Measurements from ENCODE around the gene PIWIL1. TPM values are rescaled to one million over a fixed set of nuclear protein-coding genes. Genes with fewer than 3 reads are reported as not detected.

Gene PIWIL1
- polyA plus RNA-seq, 4 donors, result 0.21 TPM; not detected in 3

GRCh38 chr12:130357241-130357640 lies 19.6 kb downstream of the PIWIL1 start:
- DNase-seq (no peak), FAIRE-seq (no peak)
- Histone ChIP-seq H3K27me3 (ENCODE audit: control insufficient read depth in 3 of 3, insufficient read depth in 3 of 3, low read length in 3 of 3) (peaks cover 0 to 11% (median 4%) of the 10 kb centered on the region in 3 donors), H3K9me3 (ENCODE audit: control insufficient read depth in 2 of 2, insufficient read depth in 1 of 2, low read depth in 1 of 2, low read length in 1 of 2) (no peaks in the 10 kb centered on the region), H3K4me1 (ENCODE audit: control insufficient read depth in 3 of 3, insufficient read depth in 2 of 3, low read depth in 1 of 3, low read length in 2 of 3) (no peaks in the 10 kb centered on the region), H3K36me3 (ENCODE audit: control insufficient read depth in 3 of 3, insufficient read depth in 2 of 3, low read depth in 1 of 3, low read length in 3 of 3) (no peaks in the 10 kb centered on the region), H3K27ac (ENCODE audit: low read depth in 1 of 3, low read length in 2 of 3) (no peak overlapping the region), H3K4me3 (ENCODE audit: low read depth in 1 of 3, low read length in 3 of 3) (no peak overlapping the region)
- 63 to 82% (median 81%) methylated on average over 8 of the region's 8 CpGs for WGBS, 3 donors

GRCh38 chr12:130357729-130358330 lies 20.1 kb downstream of the PIWIL1 start:
- WGBS, 3 donors, result 61 to 64% (median 62%) methylated on average over 14 of the region's 14 CpGs
- no peaks in the 10 kb centered on the region for H3K4me1 ChIP-seq (ENCODE audit: control insufficient read depth in 3 of 3, insufficient read depth in 2 of 3, low read depth in 1 of 3, low read length in 2 of 3)
- no peak overlapping the region for H3K4me3 ChIP-seq (ENCODE audit: low read depth in 1 of 3, low read length in 3 of 3)
- no peak for DNase-seq
- no peak for FAIRE-seq
- no peak overlapping the region for H3K27ac ChIP-seq (ENCODE audit: low read depth in 1 of 3, low read length in 2 of 3)
- H3K9me3 ChIP-seq (ENCODE audit: control insufficient read depth in 2 of 2, insufficient read depth in 1 of 2, low read depth in 1 of 2, low read length in 1 of 2), result no peaks in the 10 kb centered on the region
- no peaks in the 10 kb centered on the region for H3K36me3 ChIP-seq (ENCODE audit: control insufficient read depth in 3 of 3, insufficient read depth in 2 of 3, low read depth in 1 of 3, low read length in 3 of 3)
- H3K27me3 ChIP-seq (ENCODE audit: control insufficient read depth in 3 of 3, insufficient read depth in 3 of 3, low read length in 3 of 3), result peaks cover 0 to 11% (median 4%) of the 10 kb centered on the region in 3 donors

GRCh38 chr12:130362060-130362459 lies 24.4 kb downstream of the PIWIL1 start:
- Histone ChIP-seq H3K4me3 (ENCODE audit: low read depth in 1 of 3, low read length in 3 of 3) (no peak overlapping the region), H3K4me1 (ENCODE audit: control insufficient read depth in 3 of 3, insufficient read depth in 2 of 3, low read depth in 1 of 3, low read length in 2 of 3) (no peaks in the 10 kb centered on the region), H3K27me3 (ENCODE audit: control insufficient read depth in 3 of 3, insufficient read depth in 3 of 3, low read length in 3 of 3) (peaks cover 0 to 7% (median 4%) of the 10 kb centered on the region in 3 donors), H3K36me3 (ENCODE audit: control insufficient read depth in 3 of 3, insufficient read depth in 2 of 3, low read depth in 1 of 3, low read length in 3 of 3) (no peaks in the 10 kb centered on the region), H3K9me3 (ENCODE audit: control insufficient read depth in 2 of 2, insufficient read depth in 1 of 2, low read depth in 1 of 2, low read length in 1 of 2) (no peaks in the 10 kb centered on the region), H3K27ac (ENCODE audit: low read depth in 1 of 3, low read length in 2 of 3) (no peak overlapping the region)
- FAIRE-seq, result no peak
- WGBS, 3 donors, result 83 to 88% (median 87%) methylated on average over 5 of the region's 5 CpGs
- no peak for DNase-seq

- Histone ChIP-seq H3K27ac (ENCODE audit: low read depth in 1 of 3, low read length in 2 of 3) (no peak overlapping the region), H3K36me3 (ENCODE audit: control insufficient read depth in 3 of 3, insufficient read depth in 2 of 3, low read depth in 1 of 3, low read length in 3 of 3) (no peaks in the 10 kb centered on the region), H3K4me1 (ENCODE audit: control insufficient read depth in 3 of 3, insufficient read depth in 2 of 3, low read depth in 1 of 3, low read length in 2 of 3) (no peaks in the 10 kb centered on the region), H3K27me3 (ENCODE audit: control insufficient read depth in 3 of 3, insufficient read depth in 3 of 3, low read length in 3 of 3) (no peaks in the 10 kb centered on the region), H3K4me3 (ENCODE audit: low read depth in 1 of 3, low read length in 3 of 3) (no peak overlapping the region), H3K9me3 (ENCODE audit: control insufficient read depth in 2 of 2, insufficient read depth in 1 of 2, low read depth in 1 of 2, low read length in 1 of 2) (no peaks in the 10 kb centered on the region)
- DNase-seq (no peak), FAIRE-seq (no peak)
- WGBS, 3 donors, result 29 to 60% (median 57%) methylated on average over 2 of the region's 2 CpGs
These were observed 26.9 kb downstream of the PIWIL1 start for GRCh38 chr12:130364578-130364977.

GRCh38 chr12:130366159-130366558 lies 28.5 kb downstream of the PIWIL1 start:
- no peaks in the 10 kb centered on the region for H3K9me3 ChIP-seq (ENCODE audit: control insufficient read depth in 2 of 2, insufficient read depth in 1 of 2, low read depth in 1 of 2, low read length in 1 of 2)
- no peak overlapping the region for H3K4me3 ChIP-seq (ENCODE audit: low read depth in 1 of 3, low read length in 3 of 3)
- H3K27ac ChIP-seq (ENCODE audit: low read depth in 1 of 3, low read length in 2 of 3), result no peak overlapping the region
- no peak for FAIRE-seq
- 64 to 68% (median 67%) methylated on average over 7 of the region's 7 CpGs for WGBS, 3 donors
- H3K4me1 ChIP-seq (ENCODE audit: control insufficient read depth in 3 of 3, insufficient read depth in 2 of 3, low read depth in 1 of 3, low read length in 2 of 3), result no peaks in the 10 kb centered on the region
- DNase-seq, result no peak
- H3K36me3 ChIP-seq (ENCODE audit: control insufficient read depth in 3 of 3, insufficient read depth in 2 of 3, low read depth in 1 of 3, low read length in 3 of 3), result no peaks in the 10 kb centered on the region
- no peaks in the 10 kb centered on the region for H3K27me3 ChIP-seq (ENCODE audit: control insufficient read depth in 3 of 3, insufficient read depth in 3 of 3, low read length in 3 of 3)

- Histone ChIP-seq H3K9me3 (ENCODE audit: control insufficient read depth in 2 of 2, insufficient read depth in 1 of 2, low read depth in 1 of 2, low read length in 1 of 2) (no peaks in the 10 kb centered on the region), H3K27ac (ENCODE audit: low read depth in 1 of 3, low read length in 2 of 3) (no peak overlapping the region), H3K4me1 (ENCODE audit: control insufficient read depth in 3 of 3, insufficient read depth in 2 of 3, low read depth in 1 of 3, low read length in 2 of 3) (no peaks in the 10 kb centered on the region), H3K27me3 (ENCODE audit: control insufficient read depth in 3 of 3, insufficient read depth in 3 of 3, low read length in 3 of 3) (peaks cover 0 to 2% (median 0%) of the 10 kb centered on the region in 3 donors), H3K4me3 (ENCODE audit: low read depth in 1 of 3, low read length in 3 of 3) (no peak overlapping the region), H3K36me3 (ENCODE audit: control insufficient read depth in 3 of 3, insufficient read depth in 2 of 3, low read depth in 1 of 3, low read length in 3 of 3) (no peaks in the 10 kb centered on the region)
- WGBS, 3 donors, result 65 to 79% (median 76%) methylated on average over 2 of the region's 2 CpGs
- DNase-seq (no peak), FAIRE-seq (no peak)
These were observed 29.3 kb downstream of the PIWIL1 start for GRCh38 chr12:130367003-130367402.

- Histone ChIP-seq H3K9me3 (ENCODE audit: control insufficient read depth in 2 of 2, insufficient read depth in 1 of 2, low read depth in 1 of 2, low read length in 1 of 2) (no peaks in the 10 kb centered on the region), H3K4me1 (ENCODE audit: control insufficient read depth in 3 of 3, insufficient read depth in 2 of 3, low read depth in 1 of 3, low read length in 2 of 3) (no peaks in the 10 kb centered on the region), H3K27me3 (ENCODE audit: control insufficient read depth in 3 of 3, insufficient read depth in 3 of 3, low read length in 3 of 3) (peaks cover 0 to 2% (median 0%) of the 10 kb centered on the region in 3 donors), H3K36me3 (ENCODE audit: control insufficient read depth in 3 of 3, insufficient read depth in 2 of 3, low read depth in 1 of 3, low read length in 3 of 3) (no peaks in the 10 kb centered on the region), H3K4me3 (ENCODE audit: low read depth in 1 of 3, low read length in 3 of 3) (no peak overlapping the region), H3K27ac (ENCODE audit: low read depth in 1 of 3, low read length in 2 of 3) (no peak overlapping the region)
- FAIRE-seq (no peak), DNase-seq (no peak)
- WGBS, 3 donors, result 89 to 92% (median 92%) methylated on average over 13 of the region's 13 CpGs
These were observed 29.8 kb downstream of the PIWIL1 start for GRCh38 chr12:130367523-130367922.

GRCh38 chr12:130369816-130370215 lies 32.1 kb downstream of the PIWIL1 start:
- no peak for DNase-seq

GRCh38 chr12:130371296-130371695 lies 33.6 kb downstream of the PIWIL1 start:
- H3K4me3 ChIP-seq (ENCODE audit: low read depth in 1 of 3, low read length in 3 of 3), result no peak overlapping the region
- H3K36me3 ChIP-seq (ENCODE audit: control insufficient read depth in 3 of 3, insufficient read depth in 2 of 3, low read depth in 1 of 3, low read length in 3 of 3), result no peaks in the 10 kb centered on the region
- WGBS, 3 donors, result 15 to 28% (median 27%) methylated on average over 5 of the region's 5 CpGs
- no peaks in the 10 kb centered on the region for H3K4me1 ChIP-seq (ENCODE audit: control insufficient read depth in 3 of 3, insufficient read depth in 2 of 3, low read depth in 1 of 3, low read length in 2 of 3)
- FAIRE-seq (no peak), DNase-seq (no peak)
- H3K27me3 ChIP-seq (ENCODE audit: control insufficient read depth in 3 of 3, insufficient read depth in 3 of 3, low read length in 3 of 3), result peaks cover 0 to 2% (median 0%) of the 10 kb centered on the region in 3 donors
- H3K27ac ChIP-seq (ENCODE audit: low read depth in 1 of 3, low read length in 2 of 3), result no peak overlapping the region
- no peaks in the 10 kb centered on the region for H3K9me3 ChIP-seq (ENCODE audit: control insufficient read depth in 2 of 2, insufficient read depth in 1 of 2, low read depth in 1 of 2, low read length in 1 of 2)

More at GRCh38 chr12:130369816-130370215, 32.1 kb downstream of the PIWIL1 start:
- Histone ChIP-seq H3K9me3 (ENCODE audit: control insufficient read depth in 2 of 2, insufficient read depth in 1 of 2, low read depth in 1 of 2, low read length in 1 of 2) (no peaks in the 10 kb centered on the region), H3K36me3 (ENCODE audit: control insufficient read depth in 3 of 3, insufficient read depth in 2 of 3, low read depth in 1 of 3, low read length in 3 of 3) (no peaks in the 10 kb centered on the region), H3K27me3 (ENCODE audit: control insufficient read depth in 3 of 3, insufficient read depth in 3 of 3, low read length in 3 of 3) (peaks cover 0 to 2% (median 0%) of the 10 kb centered on the region in 3 donors), H3K4me3 (ENCODE audit: low read depth in 1 of 3, low read length in 3 of 3) (no peak overlapping the region), H3K27ac (ENCODE audit: low read depth in 1 of 3, low read length in 2 of 3) (no peak overlapping the region), H3K4me1 (ENCODE audit: control insufficient read depth in 3 of 3, insufficient read depth in 2 of 3, low read depth in 1 of 3, low read length in 2 of 3) (no peaks in the 10 kb centered on the region)
- no peak for FAIRE-seq
- 82 to 87% (median 84%) methylated on average over 4 of the region's 4 CpGs for WGBS, 3 donors
